Activated CD4-positive, alpha-beta T cell treated with anti-CD3 and anti-CD28 coated beads for 36 hours (primary cell): ENCODE data around the gene GRK3. TPM values are rescaled to one million over a fixed set of nuclear protein-coding genes. Genes with fewer than 3 reads are reported as not detected.

Experiments used
- ATAC-seq: fragments of 200-7000 bp; cut with Tn5 transposase; one replicate; pipeline ENCODE4 v1.10.0; 2021; ENCODE audit warnings: mild to moderate bottlenecking, moderate library complexity
- CTCF ChIA-PET: fragments of 350-600 bp; sonication (Branson Sonifier 250); formaldehyde crosslinking; loops from one replicate; lab custom pipeline; 2021; ENCODE audit warnings: antibody characterized with exemption; lab: Charles Lee
- POLR2A ChIA-PET: fragments of 350-600 bp; sonication (Branson Sonifier 250); formaldehyde crosslinking; loops from one replicate; lab custom pipeline; 2021; ENCODE audit warnings: antibody characterized with exemption, inconsistent platforms; lab: Charles Lee
- DNase-seq: peaks from one replicate; pipeline ENCODE4 v3.0.0-alpha.2; 2020
- H3K27ac Mint-ChIP-seq: one replicate; pipeline ENCODE4 v1.8.0; 2021; ENCODE audit warnings: mixed read lengths
- H3K27me3 Mint-ChIP-seq: one replicate; pipeline ENCODE4 v1.8.0; 2021; ENCODE audit warnings: mixed read lengths
- H3K36me3 Mint-ChIP-seq: one replicate; pipeline ENCODE4 v1.8.0; 2021; ENCODE audit warnings: low read depth, mixed read lengths
- H3K4me1 Mint-ChIP-seq: one replicate; pipeline ENCODE4 v1.8.0; 2021; ENCODE audit warnings: mixed read lengths
- H3K4me3 Mint-ChIP-seq: one replicate; pipeline ENCODE4 v1.8.0; 2021; ENCODE audit warnings: mild to moderate bottlenecking, moderate library complexity, mixed read lengths
- H3K9me3 Mint-ChIP-seq: one replicate; pipeline ENCODE4 v1.8.0; 2021; ENCODE audit warnings: low read depth, mixed read lengths
- intact Hi-C, 2 experiments: fragments of 100-400 bp; cut with DNase I in 1 of 2; cut with micrococcal nuclease in 1 of 2; formaldehyde crosslinking; loops; one replicate each; pipeline versions ENCODE4 v1.14.2 to v1.15.1; 2022 to 2024; cut with DNase I, micrococcal nuclease
- total RNA-seq, 2 experiments: library from RNA; stranded (reverse); gene quantifications; one replicate each; pipeline ENCODE4 v1.2.3, GENCODE V29; 2021

Gene GRK3
- total RNA-seq, 2 experiments from 2014 or later: 8.6 to 9.2 TPM

DNA sequence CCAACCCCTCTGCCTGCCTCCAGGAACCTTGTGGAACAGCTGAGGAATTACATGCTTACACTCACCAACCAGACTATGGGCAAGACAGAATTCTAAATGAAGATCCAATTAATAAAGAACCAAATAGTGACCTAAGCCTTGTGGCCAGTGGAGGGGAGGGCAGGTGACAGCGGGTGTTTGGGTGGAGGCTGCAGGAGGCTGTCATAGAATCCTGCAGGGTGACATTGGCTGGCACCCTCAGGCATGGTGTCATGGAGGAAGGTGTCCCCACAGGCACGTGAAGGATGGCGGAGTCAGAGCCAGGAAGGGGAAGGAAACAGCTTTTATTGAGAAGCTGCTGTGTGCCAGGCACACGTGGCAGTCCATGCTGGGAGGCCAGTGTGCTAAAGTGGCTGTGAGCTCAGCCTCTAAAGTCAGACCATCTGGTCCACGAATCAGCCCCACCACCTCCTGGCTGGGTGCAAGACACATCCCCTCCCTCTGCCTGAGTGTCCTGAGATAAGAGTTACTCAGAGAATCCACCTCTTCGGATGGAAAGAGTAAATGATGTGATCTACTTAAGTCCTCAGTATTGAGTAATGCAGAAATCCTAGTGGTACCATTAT, 186.2 kb downstream of the GRK3 start:
- intact Hi-C loops: loop anchor here in 1 of 2 experiments (1.0 to 2.0 kb wide), 2 partner anchors 16 to 126 kb away; no protein-coding TSS in a partner anchor
- Mint-ChIP-seq H3K4me3 (no peak overlapping the region), H3K9me3 (no peaks in the 10 kb centered on the region), H3K27me3 (peaks cover 11% of the 10 kb centered on the region), H3K4me1 (peaks cover 32% of the 10 kb centered on the region), H3K27ac (peak overlapping the region; percentile 92), H3K36me3 (no peaks in the 10 kb centered on the region)
- no peak for ATAC-seq
- ChIA-PET POLR2A (interaction anchor here (0.6 kb wide), 1 partner anchor 17 kb away, joined by 3 read pairs; no protein-coding TSS in a partner anchor), CTCF (interaction anchor here (0.8 kb wide), 1 partner anchor 14 kb away, joined by 3 read pairs; no protein-coding TSS in a partner anchor)
- no peak for DNase-seq

DNA sequence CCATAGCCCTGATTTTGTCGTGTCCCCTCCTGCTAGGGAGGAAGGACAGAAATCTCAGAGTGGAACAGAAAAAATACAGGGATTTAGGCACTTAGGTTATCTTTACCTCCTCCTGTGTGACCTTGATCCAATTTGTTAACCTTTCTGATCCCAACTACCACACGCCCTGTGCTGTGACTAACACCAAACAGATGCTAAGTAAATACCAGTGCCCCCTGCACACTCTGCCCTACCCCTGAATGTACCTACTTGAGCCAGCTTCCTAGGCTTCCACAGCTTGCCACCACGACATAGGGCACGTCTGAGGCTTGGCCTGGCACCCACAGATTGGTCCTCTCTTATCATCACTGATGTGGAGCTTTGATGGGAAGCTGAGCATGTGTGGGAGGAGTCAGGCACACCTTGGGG, 186.7 kb downstream of the GRK3 start:
- ChIA-PET POLR2A (interaction anchor here (0.6 kb wide), 1 partner anchor 18 kb away, joined by 3 read pairs; no protein-coding TSS in a partner anchor), CTCF (interaction anchor here (0.6 to 0.8 kb wide), 2 partner anchors 14 to 15 kb away, joined by 3 read pairs; no protein-coding TSS in a partner anchor)
- peaks cover 11% of the 10 kb centered on the region for H3K27me3 Mint-ChIP-seq
- H3K36me3 Mint-ChIP-seq: no peaks in the 10 kb centered on the region
- no peaks in the 10 kb centered on the region for H3K9me3 Mint-ChIP-seq
- H3K27ac Mint-ChIP-seq: no peak overlapping the region
- H3K4me1 Mint-ChIP-seq: peaks cover 27% of the 10 kb centered on the region
- intact Hi-C loops: loop anchor here in 1 of 2 experiments (2.0 kb wide), 1 partner anchor 16 kb away; no protein-coding TSS in a partner anchor
- H3K4me3 Mint-ChIP-seq: no peak overlapping the region
- no peak for DNase-seq
- no peak for ATAC-seq

DNA sequence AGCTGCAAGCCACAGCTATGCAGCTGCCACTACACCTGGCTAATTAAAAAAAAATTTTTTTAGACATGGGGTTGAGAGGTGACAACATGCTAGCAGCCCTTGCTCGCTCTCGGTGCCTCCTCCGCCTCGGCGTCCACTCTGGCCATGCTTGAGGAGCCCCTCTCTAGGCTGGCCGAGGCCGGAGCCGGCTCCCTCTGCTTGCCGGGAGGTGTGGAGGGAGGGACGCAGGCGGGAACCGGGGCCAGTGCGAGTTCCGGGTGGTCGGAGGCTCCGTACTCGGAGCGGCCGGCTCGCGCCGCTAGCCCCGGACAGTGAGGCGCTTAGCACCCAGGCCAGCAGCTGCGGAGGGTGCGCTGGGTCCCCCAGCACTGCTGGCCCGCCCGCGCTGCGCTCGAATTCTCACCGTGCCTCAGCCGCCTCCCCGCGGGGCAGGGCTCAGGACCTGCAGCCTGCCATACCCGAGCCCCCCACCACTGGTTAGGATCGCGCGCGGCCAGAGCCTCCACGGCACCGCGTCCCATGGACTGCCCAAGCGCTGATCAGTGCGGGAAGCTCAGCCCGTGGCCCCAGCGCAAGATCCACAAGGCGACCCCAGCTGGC, 188.2 kb downstream of the GRK3 start:
- H3K27ac Mint-ChIP-seq: no peak overlapping the region
- peaks cover 24% of the 10 kb centered on the region for H3K4me1 Mint-ChIP-seq
- POLR2A ChIA-PET: no interaction called here
- CTCF ChIA-PET: no interaction called here
- no peaks in the 10 kb centered on the region for H3K9me3 Mint-ChIP-seq
- peaks cover 11% of the 10 kb centered on the region for H3K27me3 Mint-ChIP-seq
- ATAC-seq (no peak), DNase-seq (no peak)
- intact Hi-C loops: no loop called here
- H3K36me3 Mint-ChIP-seq: no peaks in the 10 kb centered on the region
- no peak overlapping the region for H3K4me3 Mint-ChIP-seq

DNA sequence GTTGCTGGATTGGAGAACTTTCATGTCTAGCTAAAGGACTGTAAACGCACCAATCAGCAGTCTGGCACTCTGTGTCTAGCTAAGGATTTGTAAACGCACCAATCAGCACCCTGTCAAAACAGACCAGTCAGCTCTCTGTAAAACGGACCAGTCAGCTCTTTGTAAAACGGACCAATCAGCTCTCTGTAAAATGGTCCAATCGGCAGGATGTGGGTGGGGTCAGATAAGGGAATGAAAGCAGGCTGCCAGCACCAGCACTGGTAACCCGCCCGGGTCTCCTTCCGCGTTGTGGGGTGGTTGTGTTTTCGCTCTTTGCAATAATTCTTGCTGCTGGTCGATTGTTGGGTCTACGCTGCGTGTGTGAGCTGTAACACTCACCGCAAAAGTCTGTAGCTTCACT, 188.8 kb downstream of the GRK3 start:
- ChIA-PET POLR2A (no interaction called here), CTCF (interaction anchor here (0.9 kb wide), 1 partner anchor 15 kb away, joined by 3 read pairs; no protein-coding TSS in a partner anchor)
- peaks cover 11% of the 10 kb centered on the region for H3K27me3 Mint-ChIP-seq
- H3K27ac Mint-ChIP-seq: no peak overlapping the region
- no peaks in the 10 kb centered on the region for H3K36me3 Mint-ChIP-seq
- no peak for ATAC-seq
- DNase-seq: no peak
- H3K4me1 Mint-ChIP-seq: peaks cover 24% of the 10 kb centered on the region
- H3K9me3 Mint-ChIP-seq: no peaks in the 10 kb centered on the region
- intact Hi-C loops: no loop called here
- no peak overlapping the region for H3K4me3 Mint-ChIP-seq

DNA sequence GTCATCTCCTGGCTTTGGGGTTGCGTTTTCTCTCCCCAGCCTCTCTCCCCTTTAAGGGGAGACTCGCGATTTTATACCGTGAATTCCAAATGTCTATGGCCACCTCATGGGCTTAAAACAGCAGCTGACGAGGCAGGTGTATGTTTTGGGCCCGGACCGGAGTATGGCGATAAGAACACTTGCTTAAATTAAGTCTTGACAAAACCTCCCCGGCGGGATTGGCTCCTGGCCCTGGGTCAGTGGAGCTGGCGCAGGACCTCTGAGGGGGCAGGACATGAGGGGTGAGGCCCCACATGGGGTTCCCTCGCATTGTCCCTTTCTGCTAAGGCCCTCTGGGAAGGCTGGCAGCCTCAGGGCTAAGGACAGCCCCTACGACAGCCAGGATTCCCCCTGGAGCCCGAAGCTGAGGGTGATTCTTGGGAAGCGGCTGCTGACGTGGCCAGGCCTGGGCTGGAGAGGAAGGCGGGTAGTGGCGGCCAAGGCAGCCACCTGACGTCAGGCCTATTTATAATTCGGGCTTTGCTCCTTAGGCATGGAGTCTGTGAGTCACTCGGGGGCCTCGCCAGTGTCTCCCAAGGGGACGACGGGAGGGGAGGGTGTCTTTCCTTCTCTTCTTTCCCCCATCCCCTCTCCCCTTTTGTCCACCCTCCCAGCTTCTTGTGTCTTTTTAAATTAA, 190.2 kb downstream of the GRK3 start:
- H3K27ac Mint-ChIP-seq: no peak overlapping the region
- ChIA-PET POLR2A (no interaction called here), CTCF (no interaction called here)
- no peak overlapping the region for H3K4me3 Mint-ChIP-seq
- no peaks in the 10 kb centered on the region for H3K36me3 Mint-ChIP-seq
- DNase-seq: no peak
- peaks cover 9% of the 10 kb centered on the region for H3K27me3 Mint-ChIP-seq
- no peak for ATAC-seq
- H3K9me3 Mint-ChIP-seq: no peaks in the 10 kb centered on the region
- H3K4me1 Mint-ChIP-seq: peaks cover 14% of the 10 kb centered on the region
- intact Hi-C loops: no loop called here

DNA sequence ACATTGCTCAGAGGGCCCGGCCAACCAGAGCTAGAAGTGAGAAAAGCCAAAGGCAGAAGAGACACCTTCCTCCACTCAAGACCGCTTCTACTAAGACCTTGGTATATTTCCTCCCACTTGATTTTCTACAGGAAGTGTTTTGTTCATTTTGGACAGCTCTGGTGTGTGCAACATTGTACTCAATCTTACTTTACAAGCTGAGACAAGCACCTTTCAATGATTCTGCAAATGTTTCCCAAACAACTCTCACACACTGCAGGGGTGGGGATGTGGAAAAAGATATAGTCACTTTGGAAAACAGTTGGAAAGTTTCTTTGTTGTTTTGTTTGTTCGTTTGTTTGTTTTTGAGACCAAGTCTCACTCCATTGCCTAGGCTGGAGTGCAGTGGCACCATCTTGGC, 193.2 kb downstream of the GRK3 start:
- CTCF ChIA-PET: interaction anchor here (0.6 kb wide), 1 partner anchor 39 kb away, joined by 3 read pairs; no protein-coding TSS in a partner anchor
- H3K27ac Mint-ChIP-seq: no peak overlapping the region
- no peak overlapping the region for H3K4me3 Mint-ChIP-seq
- H3K36me3 Mint-ChIP-seq: no peaks in the 10 kb centered on the region
- DNase-seq (no peak), ATAC-seq (no peak)
- POLR2A ChIA-PET: no interaction called here
- intact Hi-C loops: no loop called here
- H3K4me1 Mint-ChIP-seq: no peaks in the 10 kb centered on the region
- H3K27me3 Mint-ChIP-seq: no peaks in the 10 kb centered on the region
- no peaks in the 10 kb centered on the region for H3K9me3 Mint-ChIP-seq

DNA sequence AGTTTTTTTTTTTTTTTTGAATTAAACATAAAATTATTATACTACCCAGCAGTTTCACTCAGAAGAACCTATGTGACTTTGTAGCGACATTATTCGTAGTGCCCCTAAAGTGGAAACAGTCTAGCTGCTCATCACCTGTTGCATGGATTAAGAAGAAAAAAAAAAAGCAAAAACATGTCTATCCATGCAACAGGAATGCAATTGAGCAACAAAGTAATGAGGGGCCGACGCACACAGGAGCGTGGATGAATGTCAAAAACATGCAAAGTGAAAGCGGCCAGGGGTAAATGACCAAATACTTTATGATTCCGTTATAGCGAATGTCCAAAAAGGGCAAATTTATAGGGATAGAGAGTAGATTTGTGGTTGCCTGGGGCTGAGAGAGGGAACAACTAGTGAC, 193.8 kb downstream of the GRK3 start:
- Mint-ChIP-seq H3K4me3 (no peak overlapping the region), H3K9me3 (no peaks in the 10 kb centered on the region), H3K36me3 (no peaks in the 10 kb centered on the region), H3K27ac (no peak overlapping the region), H3K27me3 (no peaks in the 10 kb centered on the region), H3K4me1 (no peaks in the 10 kb centered on the region)
- ATAC-seq (no peak), DNase-seq (no peak)
- CTCF ChIA-PET: no interaction called here
- POLR2A ChIA-PET: no interaction called here
- intact Hi-C loops: no loop called here

DNA sequence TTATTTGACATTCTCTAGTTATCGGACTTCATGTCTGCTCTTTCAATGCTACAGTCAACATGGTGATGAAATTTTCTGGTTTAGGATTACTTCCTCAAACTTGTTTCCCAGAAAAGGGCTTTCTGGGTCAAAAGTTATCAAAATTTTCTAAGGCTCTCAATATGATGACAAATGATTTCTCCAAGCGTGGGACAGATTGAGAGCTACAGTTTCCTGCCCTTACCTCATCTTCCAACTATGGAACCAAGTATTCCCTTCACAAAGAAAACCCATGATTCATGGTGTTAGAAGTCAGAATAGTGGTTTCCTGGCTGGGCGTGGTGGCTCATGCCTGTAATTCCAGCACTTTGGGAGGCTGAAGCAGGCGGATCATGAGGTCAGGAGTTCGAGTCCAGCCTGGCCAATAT, 195.4 kb downstream of the GRK3 start:
- no peak for ATAC-seq
- H3K27me3 Mint-ChIP-seq: no peaks in the 10 kb centered on the region
- CTCF ChIA-PET: interaction anchor here (0.9 kb wide), 1 partner anchor 14 kb away, joined by 3 read pairs; no protein-coding TSS in a partner anchor
- DNase-seq: no peak
- no peaks in the 10 kb centered on the region for H3K4me1 Mint-ChIP-seq
- intact Hi-C loops: no loop called here
- no peaks in the 10 kb centered on the region for H3K9me3 Mint-ChIP-seq
- no peaks in the 10 kb centered on the region for H3K36me3 Mint-ChIP-seq
- no peak overlapping the region for H3K27ac Mint-ChIP-seq
- POLR2A ChIA-PET: no interaction called here
- H3K4me3 Mint-ChIP-seq: no peak overlapping the region

DNA sequence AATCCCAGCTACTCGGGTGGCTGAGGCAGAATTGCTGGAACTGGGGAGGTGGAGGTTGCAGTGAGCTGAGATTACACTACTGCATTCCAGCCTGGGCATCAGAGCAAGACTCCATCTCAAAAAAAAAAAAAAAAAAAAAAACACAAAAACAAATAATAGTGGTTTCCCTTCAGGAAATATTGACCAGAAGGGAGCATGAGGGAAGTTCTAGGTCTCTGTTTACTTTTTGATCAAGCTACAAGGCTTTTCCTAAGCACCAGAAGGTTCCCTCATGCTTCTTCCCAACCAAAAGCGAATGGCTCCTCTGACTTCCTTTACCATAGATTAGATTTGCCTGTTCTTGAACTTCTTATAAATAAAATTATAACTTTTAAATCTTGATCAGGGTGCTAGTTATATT, 195.8 kb downstream of the GRK3 start:
- no peaks in the 10 kb centered on the region for H3K4me1 Mint-ChIP-seq
- intact Hi-C loops: no loop called here
- DNase-seq (no peak), ATAC-seq (no peak)
- H3K9me3 Mint-ChIP-seq: no peaks in the 10 kb centered on the region
- ChIA-PET POLR2A (no interaction called here), CTCF (interaction anchor here (0.9 kb wide), 1 partner anchor 13 kb away, joined by 3 read pairs; no protein-coding TSS in a partner anchor)
- no peak overlapping the region for H3K27ac Mint-ChIP-seq
- no peaks in the 10 kb centered on the region for H3K27me3 Mint-ChIP-seq
- no peaks in the 10 kb centered on the region for H3K36me3 Mint-ChIP-seq
- no peak overlapping the region for H3K4me3 Mint-ChIP-seq

DNA sequence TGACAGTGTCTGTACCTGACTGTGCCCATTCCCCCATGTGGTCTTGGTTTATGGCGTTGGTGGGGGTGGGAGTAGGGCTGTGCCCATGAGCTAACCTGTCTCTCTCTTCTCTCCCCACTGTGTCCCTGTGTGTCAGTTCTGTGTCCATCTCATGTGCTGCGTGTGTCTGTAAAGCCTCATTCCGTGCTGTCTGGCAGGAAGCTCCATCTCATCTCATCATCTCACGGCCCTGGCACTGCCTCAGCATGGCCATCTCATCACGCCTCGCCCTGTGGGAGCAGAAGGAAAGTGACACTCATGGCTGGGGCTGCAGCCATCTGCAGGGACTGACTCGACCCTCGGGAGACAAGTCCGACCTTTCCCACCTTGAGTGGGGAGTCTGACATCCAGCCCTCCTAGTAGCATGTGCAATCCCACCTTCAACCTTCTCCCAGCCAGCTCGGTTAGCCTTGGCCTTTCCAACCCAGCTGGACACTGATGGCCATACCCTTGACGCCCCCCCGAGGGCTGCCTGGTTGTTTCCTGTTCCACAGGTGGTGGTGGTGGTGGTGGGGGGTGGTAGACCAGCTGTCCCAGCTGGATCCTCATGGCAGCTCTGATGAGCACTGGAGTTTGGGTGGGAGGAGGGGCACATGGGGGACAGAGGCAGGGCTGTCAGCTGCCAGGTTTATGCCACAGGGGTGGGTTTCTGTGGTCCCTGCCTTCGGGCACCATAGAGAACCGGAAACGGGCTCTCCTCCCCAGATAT, 196.5 kb downstream of the GRK3 start:
- no peak overlapping the region for H3K4me3 Mint-ChIP-seq
- CTCF ChIA-PET: interaction anchor here (0.6 to 0.9 kb wide), 3 partner anchors 12 to 537 kb away, joined by 3 read pairs; no protein-coding TSS in a partner anchor
- intact Hi-C loops: no loop called here
- POLR2A ChIA-PET: no interaction called here
- H3K27ac Mint-ChIP-seq: no peak overlapping the region
- H3K36me3 Mint-ChIP-seq: no peaks in the 10 kb centered on the region
- DNase-seq: no peak
- no peaks in the 10 kb centered on the region for H3K4me1 Mint-ChIP-seq
- peaks cover 4% of the 10 kb centered on the region for H3K9me3 Mint-ChIP-seq
- no peak for ATAC-seq
- no peaks in the 10 kb centered on the region for H3K27me3 Mint-ChIP-seq

DNA sequence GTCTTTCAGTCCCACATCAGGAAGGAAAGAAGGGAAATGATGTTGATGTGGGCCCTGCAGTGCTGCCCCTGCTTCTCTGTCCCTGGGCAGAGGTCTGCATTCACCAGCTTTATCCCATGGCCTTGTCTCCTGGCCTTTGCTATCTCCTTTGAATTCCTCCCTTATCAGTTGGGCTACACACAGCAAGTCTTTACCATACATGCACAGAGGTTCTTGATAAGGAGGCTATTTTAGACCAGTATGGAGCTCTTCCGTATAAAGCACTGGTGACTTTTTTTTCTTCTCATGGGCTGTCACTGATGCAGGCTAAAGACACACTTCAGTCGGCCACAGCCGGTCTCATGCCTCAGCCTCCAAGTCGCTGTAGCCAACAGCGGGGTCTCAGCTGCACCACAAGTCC, 197.7 kb downstream of the GRK3 start:
- POLR2A ChIA-PET: no interaction called here
- DNase-seq: no peak

More for the DNA sequence above, 197.7 kb downstream of the GRK3 start:
- intact Hi-C loops: no loop called here
- Mint-ChIP-seq H3K4me3 (no peak overlapping the region), H3K9me3 (peaks cover 14% of the 10 kb centered on the region), H3K4me1 (no peaks in the 10 kb centered on the region), H3K27ac (no peak overlapping the region), H3K27me3 (no peaks in the 10 kb centered on the region), H3K36me3 (peaks cover 3% of the 10 kb centered on the region)
- CTCF ChIA-PET: interaction anchor here (1.4 kb wide), 1 partner anchor 9 kb away, joined by 4 read pairs; no protein-coding TSS in a partner anchor
- ATAC-seq: no peak
